ENCODE measurements around the gene EME1.
A peak's percentile ranks its signal among the peaks of the same experiment; 100 is the strongest.
"Not testable (repeated sequence)": the region's sequence is repeated elsewhere in the genome, so short reads cannot be mapped to it uniquely, and the experiment has no call there.

The EME1 gene

DNA sequence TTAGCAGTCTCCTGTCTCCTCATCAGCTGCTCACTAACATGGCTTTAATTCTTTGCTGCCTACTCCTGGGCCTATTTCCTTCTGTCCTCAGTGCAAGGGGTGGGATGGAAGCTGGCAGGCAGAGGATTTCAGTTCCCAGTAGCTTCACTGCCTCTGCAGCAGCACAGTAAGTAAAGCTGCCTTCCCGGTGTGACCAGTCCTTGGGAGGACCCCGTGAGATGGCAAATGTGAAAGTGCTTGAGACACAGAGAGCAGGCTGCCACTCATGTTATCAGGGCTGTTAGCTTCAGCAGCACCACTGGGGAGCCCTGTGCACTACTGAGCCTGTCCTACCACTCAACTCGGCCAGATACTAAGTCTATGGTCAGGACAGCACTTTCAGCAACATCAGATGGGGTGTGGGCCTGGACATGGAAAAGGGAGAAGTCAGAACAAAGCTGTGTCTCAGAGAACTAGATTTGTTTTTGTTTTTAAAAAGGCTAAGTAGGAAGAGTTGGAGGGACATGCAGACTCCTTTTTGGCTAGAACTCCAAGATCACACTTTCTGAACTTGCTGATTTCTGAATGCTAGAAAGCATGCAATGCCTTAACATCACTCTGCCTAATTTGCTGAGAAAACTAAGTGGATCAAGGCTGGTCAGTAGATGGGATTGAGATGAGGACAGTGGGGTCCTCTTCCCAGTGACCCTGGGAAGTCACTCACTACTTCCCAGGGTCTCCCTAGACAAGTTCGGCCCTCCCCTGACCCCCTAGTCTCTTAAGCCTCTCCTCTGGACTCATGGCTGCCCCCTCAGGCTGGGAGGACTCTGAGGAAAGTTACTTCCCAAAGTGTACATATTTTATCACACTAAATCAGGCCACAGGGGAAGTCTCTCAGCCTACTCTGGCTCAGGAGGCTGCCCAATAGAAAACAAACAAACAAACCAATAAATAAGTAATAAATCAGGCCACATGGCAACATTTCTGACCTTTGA lies 54.1 kb downstream of the EME1 start:
- TF ChIP-seq EZH2phosphoT487 (IDR thresholded peaks at IDR 0.05; ENCODE audit: borderline replicate concordance, low read length) = no peak
- TF ChIP-seq CTCF (IDR thresholded peaks at IDR 0.05; ENCODE audit: low read depth, low read length, poor library complexity, severe bottlenecking) = peak; percentile 78

DNA sequence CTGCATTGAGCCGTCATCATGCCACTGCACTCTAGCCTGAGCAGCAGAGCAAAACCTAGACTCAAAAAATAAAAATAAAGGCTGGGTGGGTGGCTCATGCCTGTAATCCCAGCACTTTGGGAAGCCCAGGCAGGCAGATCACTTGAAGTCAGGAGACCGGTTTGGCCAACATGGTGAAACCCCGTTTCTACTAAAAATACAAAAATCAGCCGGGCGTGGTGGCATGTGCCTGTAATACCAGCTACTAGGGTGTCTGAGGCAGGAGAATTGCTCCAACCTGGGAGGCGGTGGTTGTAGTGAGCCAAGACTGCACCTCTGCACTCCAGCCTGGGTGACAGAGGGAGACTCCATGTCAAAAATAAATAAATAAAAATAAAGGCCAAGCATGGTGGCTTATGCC lies 55.1 kb downstream of the EME1 start:
- not testable (repeated sequence) for H3K9me2 ChIP-seq (replicated peaks; ENCODE audit: control insufficient read depth, low read length); H3K79me2 ChIP-seq (ENCODE audit: control insufficient read depth, low read length); H3K4me3 ChIP-seq (ENCODE audit: low read length); H3K9me3 ChIP-seq (ENCODE audit: control insufficient read depth, insufficient read depth, low read length); H4K20me1 ChIP-seq (ENCODE audit: control insufficient read depth, insufficient read depth, low read depth, low read length); H3F3A ChIP-seq (ENCODE audit: control insufficient read depth, insufficient read depth); H3K27ac ChIP-seq (ENCODE audit: low read depth, low read length); H3K27me3 ChIP-seq (ENCODE audit: control insufficient read depth, low read length); H3K36me3 ChIP-seq (ENCODE audit: control insufficient read depth, low read length)
- H3K4me2 ChIP-seq (ENCODE audit: low read length) = peak overlapping the region; percentile 100; the same call in 1 of the 2 replicates
- H3K4me1 ChIP-seq (ENCODE audit: control insufficient read depth, low read length) = peaks cover 24% of the 10 kb centered on the region

More for the DNA sequence above, 54.1 kb downstream of the EME1 start:
- no peaks in the 10 kb centered on the region for H3K36me3 ChIP-seq (ENCODE audit: control insufficient read depth, low read length)
- peak overlapping the region; percentile 52 for H3K27ac ChIP-seq (ENCODE audit: low read depth, low read length)
- peaks cover 24% of the 10 kb centered on the region for H3K4me1 ChIP-seq (ENCODE audit: control insufficient read depth, low read length)
- peaks cover 15% of the 10 kb centered on the region for H3F3A ChIP-seq (ENCODE audit: control insufficient read depth, insufficient read depth)
- peak overlapping the region; percentile 94 for H3K4me3 ChIP-seq (ENCODE audit: low read length)
- no peaks in the 10 kb centered on the region for H3K9me2 ChIP-seq (replicated peaks; ENCODE audit: control insufficient read depth, low read length)
- no peaks in the 10 kb centered on the region for H3K27me3 ChIP-seq (ENCODE audit: control insufficient read depth, low read length)
- no peaks in the 10 kb centered on the region for H4K20me1 ChIP-seq (ENCODE audit: control insufficient read depth, insufficient read depth, low read depth, low read length)
- peaks cover 6% of the 10 kb centered on the region for H3K79me2 ChIP-seq (ENCODE audit: control insufficient read depth, low read length)
- no peaks in the 10 kb centered on the region for H3K9me3 ChIP-seq (ENCODE audit: control insufficient read depth, insufficient read depth, low read length)
- peak overlapping the region; percentile 100 for H3K4me2 ChIP-seq (ENCODE audit: low read length)

DNA sequence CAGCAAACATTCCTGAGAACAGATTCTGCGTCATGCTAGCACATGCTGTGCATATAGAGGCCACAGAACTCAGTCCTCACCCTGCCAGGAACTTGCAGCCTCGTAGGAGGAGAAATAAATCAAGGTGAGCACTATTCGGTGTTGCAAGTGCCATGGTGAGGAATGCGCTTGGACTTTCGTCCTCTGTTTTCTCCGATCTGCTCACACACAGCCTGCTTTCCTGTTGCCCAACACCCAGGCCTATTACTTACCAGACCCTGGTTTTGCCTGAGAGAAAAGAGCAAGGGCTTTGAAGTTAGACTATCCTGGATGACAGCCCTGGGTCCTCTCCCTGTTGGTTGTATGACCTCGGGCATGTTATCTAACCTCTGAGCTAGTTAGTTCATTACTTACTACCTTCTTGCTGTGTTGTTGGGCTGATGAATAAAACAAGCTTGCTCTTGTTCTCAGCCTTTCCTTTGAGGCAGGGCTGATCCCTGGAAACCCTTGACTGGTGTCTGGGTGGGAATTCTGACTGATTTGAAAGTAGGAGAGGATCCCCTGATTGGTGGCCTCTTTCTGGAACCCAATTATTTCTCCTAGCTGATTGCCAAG lies 55.9 kb downstream of the EME1 start:
- Histone ChIP-seq H3K4me1 (ENCODE audit: control insufficient read depth, low read length) (peaks cover 24% of the 10 kb centered on the region), H3K27ac (ENCODE audit: low read depth, low read length) (no peak overlapping the region), H3K4me2 (ENCODE audit: low read length) (no peak overlapping the region), H3K36me3 (ENCODE audit: control insufficient read depth, low read length) (no peaks in the 10 kb centered on the region), H3K9me2 (replicated peaks; ENCODE audit: control insufficient read depth, low read length) (no peaks in the 10 kb centered on the region), H3F3A (ENCODE audit: control insufficient read depth, insufficient read depth) (peaks cover 5% of the 10 kb centered on the region; the same call in 1 of the 2 replicates), H4K20me1 (ENCODE audit: control insufficient read depth, insufficient read depth, low read depth, low read length) (no peaks in the 10 kb centered on the region), H3K4me3 (ENCODE audit: low read length) (no peak overlapping the region), H3K27me3 (ENCODE audit: control insufficient read depth, low read length) (no peaks in the 10 kb centered on the region), H3K9me3 (ENCODE audit: control insufficient read depth, insufficient read depth, low read length) (no peaks in the 10 kb centered on the region), H3K79me2 (ENCODE audit: control insufficient read depth, low read length) (peaks cover 6% of the 10 kb centered on the region)
- TF ChIP-seq EZH2phosphoT487 (IDR thresholded peaks at IDR 0.05; ENCODE audit: borderline replicate concordance, low read length) = no peak
- TF ChIP-seq CTCF (IDR thresholded peaks at IDR 0.05; ENCODE audit: low read depth, low read length, poor library complexity, severe bottlenecking) = no peak

- no peak overlapping the region for H3K4me3 ChIP-seq (ENCODE audit: low read length)
- H3F3A ChIP-seq (ENCODE audit: control insufficient read depth, insufficient read depth) = peaks cover 5% of the 10 kb centered on the region; the same call in 1 of the 2 replicates
- H3K4me1 ChIP-seq (ENCODE audit: control insufficient read depth, low read length) = peaks cover 24% of the 10 kb centered on the region
- peaks cover 6% of the 10 kb centered on the region for H3K79me2 ChIP-seq (ENCODE audit: control insufficient read depth, low read length)
- no peaks in the 10 kb centered on the region for H3K9me2 ChIP-seq (replicated peaks; ENCODE audit: control insufficient read depth, low read length)
- no peaks in the 10 kb centered on the region for H3K36me3 ChIP-seq (ENCODE audit: control insufficient read depth, low read length)
- TF ChIP-seq CTCF (IDR thresholded peaks at IDR 0.05; ENCODE audit: low read depth, low read length, poor library complexity, severe bottlenecking) = no peak
- no peak for TF ChIP-seq EZH2phosphoT487 (IDR thresholded peaks at IDR 0.05; ENCODE audit: borderline replicate concordance, low read length)
- H3K27ac ChIP-seq (ENCODE audit: low read depth, low read length) = no peak overlapping the region
- no peaks in the 10 kb centered on the region for H4K20me1 ChIP-seq (ENCODE audit: control insufficient read depth, insufficient read depth, low read depth, low read length)
- no peaks in the 10 kb centered on the region for H3K27me3 ChIP-seq (ENCODE audit: control insufficient read depth, low read length)
- no peak overlapping the region for H3K4me2 ChIP-seq (ENCODE audit: low read length)
- H3K9me3 ChIP-seq (ENCODE audit: control insufficient read depth, insufficient read depth, low read length) = no peaks in the 10 kb centered on the region
Observed at GRCh38 chr17:50429793-50430192, 56.8 kb downstream of the EME1 start.
